Epithelial cell of esophagus (primary cell): Measurements from ENCODE around the gene NAA35.

ENCODE experiments used
- DNase-seq: peaks from one replicate; pipeline ENCODE4 v3.0.0; 2010; ENCODE audit warnings: low read depth
- H3K4me3 ChIP-seq: 2 replicates; pipeline ENCODE4 v1.5.1; 2011; ENCODE audit warnings: mild to moderate bottlenecking, low read length, control low read depth
- TF ChIP-seq, protein P1 (sequence below): IDR thresholded peaks from 2 replicates; pipeline ENCODE4 v1.5.1; 2011; ENCODE audit warnings: low read depth, mild to moderate bottlenecking, low read length, control low read depth, inconsistent platforms; ENCODE audit not compliant: insufficient read depth; ENCODE audit errors: missing control alignments

The NAA35 gene

DNA sequence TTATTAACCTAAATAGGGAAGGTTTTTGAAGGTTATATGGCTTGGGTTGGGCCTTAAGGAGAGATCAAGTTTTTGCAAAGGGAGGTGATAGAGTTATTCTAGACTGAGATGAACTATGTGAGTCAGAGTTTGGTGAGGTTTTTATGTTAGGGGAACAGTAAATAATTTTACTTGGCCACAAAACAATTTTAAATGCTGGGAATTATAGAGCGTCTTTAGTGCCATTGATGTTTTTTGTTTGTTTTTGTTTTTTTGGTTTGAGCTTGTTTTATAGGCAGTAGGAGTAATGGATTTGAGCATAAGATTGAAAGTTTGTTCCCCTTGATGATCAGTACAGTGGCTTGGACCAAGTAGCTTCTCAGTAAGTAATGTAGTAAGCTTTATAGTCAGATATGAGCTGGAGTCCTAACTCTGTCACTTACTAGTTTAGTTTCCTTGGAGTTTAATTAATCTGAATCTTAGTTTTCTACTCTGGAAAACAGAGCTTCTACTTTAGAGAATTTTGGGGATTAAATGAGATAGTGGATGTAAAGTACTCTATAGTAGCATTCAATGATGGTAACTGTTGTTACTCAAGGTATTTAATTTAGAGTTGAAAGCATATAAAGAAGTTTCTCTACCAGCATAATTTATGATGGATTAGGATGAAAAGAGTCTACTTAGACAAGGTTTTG is 2.9 kb downstream of the NAA35 start:
- H3K4me3 ChIP-seq: no peak overlapping the region
- DNase-seq: no peak
- TF ChIP-seq, protein P1, sequence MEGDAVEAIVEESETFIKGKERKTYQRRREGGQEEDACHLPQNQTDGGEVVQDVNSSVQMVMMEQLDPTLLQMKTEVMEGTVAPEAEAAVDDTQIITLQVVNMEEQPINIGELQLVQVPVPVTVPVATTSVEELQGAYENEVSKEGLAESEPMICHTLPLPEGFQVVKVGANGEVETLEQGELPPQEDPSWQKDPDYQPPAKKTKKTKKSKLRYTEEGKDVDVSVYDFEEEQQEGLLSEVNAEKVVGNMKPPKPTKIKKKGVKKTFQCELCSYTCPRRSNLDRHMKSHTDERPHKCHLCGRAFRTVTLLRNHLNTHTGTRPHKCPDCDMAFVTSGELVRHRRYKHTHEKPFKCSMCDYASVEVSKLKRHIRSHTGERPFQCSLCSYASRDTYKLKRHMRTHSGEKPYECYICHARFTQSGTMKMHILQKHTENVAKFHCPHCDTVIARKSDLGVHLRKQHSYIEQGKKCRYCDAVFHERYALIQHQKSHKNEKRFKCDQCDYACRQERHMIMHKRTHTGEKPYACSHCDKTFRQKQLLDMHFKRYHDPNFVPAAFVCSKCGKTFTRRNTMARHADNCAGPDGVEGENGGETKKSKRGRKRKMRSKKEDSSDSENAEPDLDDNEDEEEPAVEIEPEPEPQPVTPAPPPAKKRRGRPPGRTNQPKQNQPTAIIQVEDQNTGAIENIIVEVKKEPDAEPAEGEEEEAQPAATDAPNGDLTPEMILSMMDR: no peak

DNA sequence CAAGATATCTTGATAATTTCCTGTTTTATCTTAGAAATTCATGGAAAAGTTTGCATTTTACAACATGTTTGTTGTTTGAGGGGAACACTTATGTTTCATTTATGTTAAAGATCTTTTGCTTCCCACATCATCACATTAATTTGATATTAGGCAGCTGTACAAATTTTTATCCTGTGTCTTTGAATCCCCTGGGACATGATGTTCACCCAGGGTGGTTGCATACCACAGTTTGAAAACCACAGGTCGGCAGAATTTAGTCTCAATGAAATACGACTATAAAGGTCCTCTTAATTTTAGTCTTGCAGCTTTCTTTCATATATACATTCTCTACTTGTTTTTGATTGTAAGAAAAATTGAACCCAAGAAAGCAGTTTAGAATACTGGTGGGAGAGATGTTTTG is 3.7 kb downstream of the NAA35 start:
- no peak overlapping the region for H3K4me3 ChIP-seq
- TF ChIP-seq, protein P1: no peak
- DNase-seq: no peak

DNA sequence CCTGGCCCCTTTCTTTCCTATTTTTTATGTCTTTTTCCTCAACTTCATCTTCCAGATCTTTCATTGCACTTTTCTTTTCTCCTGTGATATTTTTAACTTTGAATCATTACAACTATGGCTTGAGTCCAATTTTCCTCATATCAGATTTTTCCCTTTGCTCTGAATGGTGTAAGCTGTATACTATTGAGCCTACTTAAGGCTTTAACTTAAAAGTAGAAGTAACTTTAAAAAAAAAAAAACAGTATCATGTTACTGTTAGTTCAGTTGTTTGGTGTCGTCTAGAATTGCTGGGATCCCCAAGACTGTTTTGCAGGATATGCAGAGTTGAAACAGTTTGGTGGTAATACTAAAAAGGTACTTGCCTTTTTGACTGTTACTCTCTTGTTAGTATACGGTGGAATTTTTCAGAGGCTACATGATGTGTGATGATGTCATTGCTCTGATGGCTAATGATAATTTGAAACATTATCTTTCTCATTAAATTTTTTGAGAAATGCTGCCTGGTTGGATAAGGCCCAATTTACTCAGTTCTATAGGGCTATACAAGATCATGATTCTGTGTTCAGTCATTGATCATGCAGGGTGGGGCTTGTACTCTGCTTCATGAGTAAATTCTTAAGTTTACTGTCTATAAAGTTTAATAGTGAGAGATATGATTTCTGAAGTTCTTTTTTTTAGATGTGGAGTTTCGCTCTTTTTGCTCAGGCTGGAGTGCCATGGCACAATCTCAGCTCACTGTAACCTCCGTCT is 8.8 kb downstream of the NAA35 start:
- no peak for DNase-seq
- H3K4me3 ChIP-seq: no peak overlapping the region
- TF ChIP-seq, protein P1: no peak

GRCh38 chr9:85959955-85960354 is 19.0 kb downstream of the NAA35 start:
- no peak for DNase-seq
- no peak overlapping the region for H3K4me3 ChIP-seq
- TF ChIP-seq, protein P1: no peak

GRCh38 chr9:85960688-85961093 is 19.7 kb downstream of the NAA35 start:
- TF ChIP-seq, protein P1: no peak
- no peak overlapping the region for H3K4me3 ChIP-seq
- DNase-seq: peak; percentile 30

DNA sequence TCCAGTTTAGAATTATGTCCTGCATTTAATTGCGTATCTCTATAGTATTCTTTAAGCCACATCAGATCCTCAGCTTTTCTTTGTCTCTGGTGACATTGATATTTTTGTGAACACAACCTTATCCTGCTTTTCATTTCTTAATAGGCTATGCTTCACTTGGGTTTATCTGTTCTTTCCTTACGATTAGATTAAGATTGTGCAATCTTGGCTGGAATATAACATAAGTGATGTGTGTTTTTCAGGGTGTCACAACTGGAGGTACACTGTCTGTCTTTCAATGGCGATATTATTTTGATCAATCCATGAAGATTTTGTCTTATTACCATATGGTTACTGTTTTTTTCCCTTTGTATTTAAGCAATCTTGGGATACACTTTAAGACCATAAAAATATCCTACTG is 23.6 kb downstream of the NAA35 start:
- no peak for DNase-seq
- TF ChIP-seq, protein P1: no peak
- no peak overlapping the region for H3K4me3 ChIP-seq

- H3K4me3 ChIP-seq: no peak overlapping the region
- TF ChIP-seq, protein P1: no peak
- DNase-seq: no peak
Measured at GRCh38 chr9:85964949-85965348, 24.0 kb downstream of the NAA35 start.
